Ascending aorta (tissue), 2 donors: ENCODE data around the gene DDX52. TPM values are rescaled to one million over a fixed set of nuclear protein-coding genes. Genes with fewer than 3 reads are reported as not detected.

Source experiments
- DNase-seq, 2 donors: peaks; one replicate each; pipeline ENCODE4 v3.0.0-alpha.2; 2019; ENCODE audit warnings: low spot score in 2 of 2
- H3K27ac ChIP-seq, 2 donors: fragments of 200-600 bp; sonication (generic); one replicate each; pipeline ENCODE4 v1.5.1; 2016 to 2017; ENCODE audit warnings: mild to moderate bottlenecking in 1 of 2
- H3K27me3 ChIP-seq: fragments of 200-600 bp; sonication (generic); one replicate; pipeline ENCODE4 v1.5.1; 2017
- H3K36me3 ChIP-seq, 2 donors: fragments of 200-600 bp; sonication (generic); one replicate each; pipeline ENCODE4 v1.5.1; 2016
- H3K4me1 ChIP-seq, 2 donors: fragments of 200-600 bp; sonication (generic); one replicate each; pipeline ENCODE4 v1.5.1; 2016 to 2017; ENCODE audit warnings: mild to moderate bottlenecking in 1 of 2
- H3K4me3 ChIP-seq, 2 donors: fragments of 200-600 bp; sonication (generic); one replicate each; pipeline ENCODE4 v1.5.1; 2016 to 2017; ENCODE audit warnings: mild to moderate bottlenecking in 1 of 2
- H3K9me3 ChIP-seq, 2 donors: fragments of 200-600 bp; sonication (generic); one replicate each; pipeline ENCODE4 v1.5.1; 2016
- CTCF ChIP-seq, 3 experiments: fragments of 200-600 bp in 2 of 3; fragments of 450-650 bp in 1 of 3; sonication (generic) in 2 of 3; IDR thresholded peaks; one replicate each; pipeline ENCODE4 v1.5.1; 2016 to 2019; ENCODE audit warnings: antibody characterized with exemption in 3 of 3, mild to moderate bottlenecking in 1 of 3, moderate library complexity in 1 of 3
- intact Hi-C: fragments of 100-400 bp; cut with DNase I; formaldehyde crosslinking; loops from one replicate; pipeline ENCODE4 v1.15.1; 2023
- total RNA-seq: library from RNA; depleted of rRNA; stranded (reverse); fragments of >200 nt; gene quantifications from one replicate; pipeline ENCODE4 v1.1.0, GENCODE V29; 2016

Gene DDX52
- total RNA-seq, 1 donor from 2014 or later = 12.6 TPM

DNA sequence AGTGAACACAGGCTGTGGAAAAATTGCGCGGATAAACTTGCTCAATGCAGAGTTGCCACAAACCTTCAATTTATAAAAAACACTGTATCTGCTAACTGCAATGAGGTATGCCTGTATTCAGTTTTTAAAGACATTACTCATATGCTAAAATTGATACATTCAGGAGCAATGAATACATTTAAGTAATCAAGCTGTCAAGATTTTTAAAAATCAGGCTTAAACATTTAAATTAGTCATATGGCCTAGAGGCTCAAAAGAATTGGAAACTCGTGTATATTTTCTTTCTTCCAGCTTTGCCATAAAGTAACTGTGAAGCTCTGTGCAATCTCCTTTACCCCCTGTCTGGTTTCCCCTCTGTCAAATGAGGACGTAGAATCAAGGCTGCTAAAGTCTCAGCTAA is 38.2 kb downstream of the DDX52 start:
- H3K4me3 ChIP-seq = no peak overlapping the region
- H3K9me3 ChIP-seq = no peaks in the 10 kb centered on the region
- intact Hi-C loops = loop anchor here (5.0 to 10.0 kb wide), 3 partner anchors 658 to 1070 kb away; partner anchors contain the start of genes AATF, MRM1, MYO19 and PIGW
- no peak overlapping the region for H3K27ac ChIP-seq
- H3K4me1 ChIP-seq = peaks cover 0 to 9% of the 10 kb centered on the region in 2 donors
- H3K27me3 ChIP-seq = no peaks in the 10 kb centered on the region
- no peak for DNase-seq
- no peak for TF ChIP-seq CTCF (IDR thresholded peaks at IDR 0.05)
- H3K36me3 ChIP-seq = no peaks in the 10 kb centered on the region

- peaks cover 0 to 5% of the 10 kb centered on the region in 2 donors for H3K4me1 ChIP-seq
- H3K9me3 ChIP-seq = no peaks in the 10 kb centered on the region
- no peak overlapping the region for H3K27ac ChIP-seq
- intact Hi-C loops = loop anchor here (10.0 kb wide), 1 partner anchor 1070 kb away; the partner anchor contains the start of genes MYO19 and PIGW
- peaks cover under 1 to 2% of the 10 kb centered on the region in 2 donors for H3K36me3 ChIP-seq
- H3K4me3 ChIP-seq = no peak overlapping the region
- TF ChIP-seq CTCF (IDR thresholded peaks at IDR 0.05) = no peak
- no peak for DNase-seq
- H3K27me3 ChIP-seq = no peaks in the 10 kb centered on the region
These were observed 38.7 kb downstream of the DDX52 start for GRCh38 chr17:37604556-37604955.

DNA sequence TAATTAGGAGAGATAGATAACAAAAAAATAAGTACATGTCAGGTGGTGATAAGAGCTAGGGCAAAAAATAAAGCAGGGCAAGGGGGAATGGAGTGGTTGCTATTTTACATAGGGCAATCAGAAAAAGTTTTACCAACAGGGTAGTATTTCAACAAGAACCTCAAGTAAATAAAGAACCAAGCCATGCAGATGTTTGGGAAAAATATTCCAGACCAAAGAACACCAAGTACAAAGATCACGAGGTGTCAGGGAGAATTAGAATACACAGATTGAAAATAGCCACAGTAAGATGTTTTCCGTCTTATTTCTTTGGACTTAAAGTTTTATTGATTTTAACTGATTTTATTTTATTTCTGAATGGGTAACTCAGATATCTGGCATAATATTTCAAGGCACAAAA is 45.1 kb downstream of the DDX52 start:
- intact Hi-C loops = no loop called here
- no peaks in the 10 kb centered on the region for H3K27me3 ChIP-seq
- TF ChIP-seq CTCF (IDR thresholded peaks at IDR 0.05) = no peak
- H3K36me3 ChIP-seq = peaks cover 43 to 49% of the 10 kb centered on the region in 2 donors
- H3K4me1 ChIP-seq = no peaks in the 10 kb centered on the region
- no peak for DNase-seq
- H3K27ac ChIP-seq = no peak overlapping the region
- no peak overlapping the region for H3K4me3 ChIP-seq
- H3K9me3 ChIP-seq = no peaks in the 10 kb centered on the region

- DNase-seq = no peak
- intact Hi-C loops = no loop called here
- H3K4me1 ChIP-seq = no peaks in the 10 kb centered on the region
- no peak overlapping the region for H3K4me3 ChIP-seq
- H3K27me3 ChIP-seq = no peaks in the 10 kb centered on the region
- no peaks in the 10 kb centered on the region for H3K9me3 ChIP-seq
- peaks cover 37 to 42% of the 10 kb centered on the region in 2 donors for H3K36me3 ChIP-seq
- no peak for TF ChIP-seq CTCF (IDR thresholded peaks at IDR 0.05)
- H3K27ac ChIP-seq = no peak overlapping the region
These were observed 51.0 kb downstream of the DDX52 start for GRCh38 chr17:37592291-37592690.

GRCh38 chr17:37585066-37585465 is 58.2 kb downstream of the DDX52 start:
- no peaks in the 10 kb centered on the region for H3K27me3 ChIP-seq
- H3K27ac ChIP-seq = no peak overlapping the region
- H3K9me3 ChIP-seq = no peaks in the 10 kb centered on the region
- H3K4me1 ChIP-seq = no peaks in the 10 kb centered on the region
- peaks cover 42 to 68% of the 10 kb centered on the region in 2 donors for H3K36me3 ChIP-seq
- intact Hi-C loops = no loop called here
- H3K4me3 ChIP-seq = no peak overlapping the region
- TF ChIP-seq CTCF (IDR thresholded peaks at IDR 0.05) = no peak
- no peak for DNase-seq

DNA sequence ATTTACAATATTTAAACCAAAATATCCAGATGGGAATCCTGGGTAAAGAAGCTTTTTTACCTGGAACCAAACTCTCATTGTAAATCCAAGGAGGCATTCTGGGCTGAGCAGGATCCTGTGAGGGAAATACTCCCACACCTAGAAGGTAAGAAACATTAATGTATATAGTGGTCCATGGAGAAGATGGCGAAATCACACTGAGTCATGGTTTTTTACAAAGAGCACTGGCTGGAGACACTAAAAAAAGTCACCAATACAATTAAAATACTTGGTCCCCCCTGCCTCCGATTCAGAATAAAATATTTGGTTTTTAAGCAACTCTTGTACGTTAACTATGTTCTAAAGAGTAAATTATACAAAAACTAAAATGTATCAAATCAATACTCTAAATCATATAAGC is 67.0 kb downstream of the DDX52 start:
- no peaks in the 10 kb centered on the region for H3K27me3 ChIP-seq
- intact Hi-C loops = no loop called here

More for the DNA sequence above, 67.0 kb downstream of the DDX52 start:
- no peak overlapping the region for H3K27ac ChIP-seq
- H3K36me3 ChIP-seq = peaks cover 53 to 86% of the 10 kb centered on the region in 2 donors
- no peak for TF ChIP-seq CTCF (IDR thresholded peaks at IDR 0.05)
- DNase-seq = no peak
- H3K4me3 ChIP-seq = no peak overlapping the region
- H3K4me1 ChIP-seq = no peaks in the 10 kb centered on the region
- H3K9me3 ChIP-seq = peaks cover 0 to 9% of the 10 kb centered on the region in 2 donors
